ENCODE data around the gene ZDHHC8.

ZDHHC8 gene

GRCh38 chr22:20135806-20136602 lies 4.4 kb downstream of the ZDHHC8 start:
- Histone ChIP-seq H3K9me3 (ENCODE audit: control insufficient read depth, insufficient read depth, low read depth, low read length) (no peaks in the 10 kb centered on the region), H3K27ac (ENCODE audit: low read depth, low read length) (no peak overlapping the region), H3K4me1 (ENCODE audit: control insufficient read depth, insufficient read depth, low read length) (peaks cover 5% of the 10 kb centered on the region), H3K27me3 (ENCODE audit: control insufficient read depth, insufficient read depth, low read length) (no peaks in the 10 kb centered on the region), H3K36me3 (ENCODE audit: control insufficient read depth, insufficient read depth, low read length) (peaks cover 10% of the 10 kb centered on the region), H3K4me3 (ENCODE audit: low read depth, low read length) (no peak overlapping the region), H3K9ac (ENCODE audit: low read length) (peak overlapping the region; percentile 14)

DNA sequence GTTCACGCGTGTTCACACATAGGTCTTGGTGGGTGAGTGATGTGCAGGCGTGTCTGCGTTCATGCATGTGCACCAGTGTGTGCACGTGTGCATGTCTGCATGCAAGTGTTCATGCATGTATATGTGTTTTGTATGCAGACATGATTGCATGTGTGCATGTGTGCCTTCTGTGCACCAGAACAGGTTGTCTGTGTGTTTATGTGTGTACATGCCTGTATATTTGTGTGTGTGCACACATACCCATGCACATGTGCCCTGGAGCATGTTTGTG lies 4.9 kb downstream of the ZDHHC8 start:
- no peaks in the 10 kb centered on the region for H3K27me3 ChIP-seq (ENCODE audit: control insufficient read depth, insufficient read depth, low read length)
- no peak overlapping the region for H3K9ac ChIP-seq (ENCODE audit: low read length)
- H3K4me3 ChIP-seq (ENCODE audit: low read depth, low read length): no peak overlapping the region
- peaks cover 10% of the 10 kb centered on the region for H3K36me3 ChIP-seq (ENCODE audit: control insufficient read depth, insufficient read depth, low read length)
- peaks cover 5% of the 10 kb centered on the region for H3K4me1 ChIP-seq (ENCODE audit: control insufficient read depth, insufficient read depth, low read length)
- no peaks in the 10 kb centered on the region for H3K9me3 ChIP-seq (ENCODE audit: control insufficient read depth, insufficient read depth, low read depth, low read length)
- no peak overlapping the region for H3K27ac ChIP-seq (ENCODE audit: low read depth, low read length)

DNA sequence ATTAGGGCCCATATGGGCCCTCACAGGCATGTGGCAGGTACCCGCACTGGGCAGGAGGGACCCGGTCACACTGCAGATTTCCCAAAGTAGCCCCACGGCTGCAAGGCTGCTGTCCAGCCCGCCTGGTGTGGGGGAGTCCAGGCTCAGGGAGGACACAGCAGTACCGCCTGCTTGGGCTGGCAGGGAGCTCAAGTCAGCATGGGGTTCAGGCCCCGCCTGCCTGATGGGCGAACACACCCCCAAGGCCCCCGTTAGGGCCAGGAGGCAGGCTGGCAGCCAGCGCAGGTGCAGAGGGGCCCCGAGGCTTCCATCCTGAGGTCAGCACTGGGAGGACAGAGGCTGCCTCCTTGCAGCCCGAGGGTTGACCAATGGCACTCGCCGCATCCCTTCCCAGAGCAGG lies 5.5 kb downstream of the ZDHHC8 start:
- Histone ChIP-seq H3K27ac (ENCODE audit: low read depth, low read length) (no peak overlapping the region), H3K36me3 (ENCODE audit: control insufficient read depth, insufficient read depth, low read length) (peaks cover 10% of the 10 kb centered on the region), H3K4me3 (ENCODE audit: low read depth, low read length) (no peak overlapping the region), H3K27me3 (ENCODE audit: control insufficient read depth, insufficient read depth, low read length) (no peaks in the 10 kb centered on the region), H3K9ac (ENCODE audit: low read length) (no peak overlapping the region), H3K4me1 (ENCODE audit: control insufficient read depth, insufficient read depth, low read length) (peaks cover 5% of the 10 kb centered on the region), H3K9me3 (ENCODE audit: control insufficient read depth, insufficient read depth, low read depth, low read length) (no peaks in the 10 kb centered on the region)

DNA sequence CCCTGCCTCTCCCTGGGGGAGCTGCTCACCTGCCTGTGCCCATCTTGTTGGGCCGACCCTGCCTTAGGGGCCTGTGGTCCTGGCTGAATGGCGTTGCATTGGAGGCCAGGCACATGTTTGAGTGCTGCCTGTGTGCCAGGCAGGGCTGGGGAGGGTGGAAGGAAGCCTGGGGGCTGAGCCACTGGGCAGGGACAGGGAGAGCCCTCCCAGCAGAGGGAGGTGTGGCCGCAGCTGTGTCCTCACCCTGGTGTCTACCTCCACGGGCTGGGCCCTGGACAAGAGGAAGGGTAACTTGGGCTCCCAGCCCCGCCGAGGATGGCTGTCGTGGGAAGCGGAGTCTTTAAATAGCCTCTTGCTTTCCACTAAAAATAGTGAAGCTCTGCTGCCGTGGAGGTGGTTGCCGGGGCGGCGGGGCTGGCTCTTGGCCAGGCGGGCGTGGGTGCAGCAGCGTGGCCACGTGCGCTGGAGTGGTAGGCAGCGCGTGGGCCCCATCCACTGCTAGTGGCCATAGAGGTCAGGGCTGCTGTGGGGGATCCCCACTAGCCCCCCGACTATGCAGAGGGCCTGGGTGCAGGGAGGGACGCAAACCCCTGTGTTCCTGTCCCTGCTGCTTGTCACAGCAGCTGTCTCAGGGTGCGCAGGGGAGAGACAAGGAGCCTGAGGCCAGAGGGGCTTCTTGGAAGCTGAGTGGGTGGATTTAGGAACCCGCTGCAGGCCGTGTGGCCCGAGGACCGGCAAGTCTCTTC lies 6.2 kb downstream of the ZDHHC8 start:
- Histone ChIP-seq H3K27ac (ENCODE audit: low read depth, low read length) (no peak overlapping the region), H3K9me3 (ENCODE audit: control insufficient read depth, insufficient read depth, low read depth, low read length) (no peaks in the 10 kb centered on the region), H3K27me3 (ENCODE audit: control insufficient read depth, insufficient read depth, low read length) (no peaks in the 10 kb centered on the region), H3K4me3 (ENCODE audit: low read depth, low read length) (no peak overlapping the region), H3K4me1 (ENCODE audit: control insufficient read depth, insufficient read depth, low read length) (peaks cover under 1% of the 10 kb centered on the region; the same call in 1 of the 2 replicates), H3K36me3 (ENCODE audit: control insufficient read depth, insufficient read depth, low read length) (peaks cover 10% of the 10 kb centered on the region), H3K9ac (ENCODE audit: low read length) (no peak overlapping the region)

GRCh38 chr22:20138417-20138738 lies 6.8 kb downstream of the ZDHHC8 start:
- H3K9ac ChIP-seq (ENCODE audit: low read length): no peak overlapping the region
- H3K4me1 ChIP-seq (ENCODE audit: control insufficient read depth, insufficient read depth, low read length): no peaks in the 10 kb centered on the region
- H3K4me3 ChIP-seq (ENCODE audit: low read depth, low read length): no peak overlapping the region
- H3K27me3 ChIP-seq (ENCODE audit: control insufficient read depth, insufficient read depth, low read length): no peaks in the 10 kb centered on the region
- no peaks in the 10 kb centered on the region for H3K9me3 ChIP-seq (ENCODE audit: control insufficient read depth, insufficient read depth, low read depth, low read length)
- no peak overlapping the region for H3K27ac ChIP-seq (ENCODE audit: low read depth, low read length)
- H3K36me3 ChIP-seq (ENCODE audit: control insufficient read depth, insufficient read depth, low read length): peaks cover 10% of the 10 kb centered on the region

- Histone ChIP-seq H3K4me3 (ENCODE audit: low read depth, low read length) (no peak overlapping the region), H3K9me3 (ENCODE audit: control insufficient read depth, insufficient read depth, low read depth, low read length) (no peaks in the 10 kb centered on the region), H3K9ac (ENCODE audit: low read length) (no peak overlapping the region), H3K27me3 (ENCODE audit: control insufficient read depth, insufficient read depth, low read length) (no peaks in the 10 kb centered on the region), H3K27ac (ENCODE audit: low read depth, low read length) (no peak overlapping the region), H3K4me1 (ENCODE audit: control insufficient read depth, insufficient read depth, low read length) (no peaks in the 10 kb centered on the region), H3K36me3 (ENCODE audit: control insufficient read depth, insufficient read depth, low read length) (peaks cover 14% of the 10 kb centered on the region)
These were observed 7.3 kb downstream of the ZDHHC8 start for GRCh38 chr22:20138868-20139267.

- peaks cover 14% of the 10 kb centered on the region for H3K36me3 ChIP-seq (ENCODE audit: control insufficient read depth, insufficient read depth, low read length)
- H3K9ac ChIP-seq (ENCODE audit: low read length): no peak overlapping the region
- H3K4me3 ChIP-seq (ENCODE audit: low read depth, low read length): no peak overlapping the region
- H3K4me1 ChIP-seq (ENCODE audit: control insufficient read depth, insufficient read depth, low read length): no peaks in the 10 kb centered on the region
- no peaks in the 10 kb centered on the region for H3K27me3 ChIP-seq (ENCODE audit: control insufficient read depth, insufficient read depth, low read length)
- no peaks in the 10 kb centered on the region for H3K9me3 ChIP-seq (ENCODE audit: control insufficient read depth, insufficient read depth, low read depth, low read length)
- H3K27ac ChIP-seq (ENCODE audit: low read depth, low read length): no peak overlapping the region
These were observed 7.9 kb downstream of the ZDHHC8 start for GRCh38 chr22:20139391-20140106.

DNA sequence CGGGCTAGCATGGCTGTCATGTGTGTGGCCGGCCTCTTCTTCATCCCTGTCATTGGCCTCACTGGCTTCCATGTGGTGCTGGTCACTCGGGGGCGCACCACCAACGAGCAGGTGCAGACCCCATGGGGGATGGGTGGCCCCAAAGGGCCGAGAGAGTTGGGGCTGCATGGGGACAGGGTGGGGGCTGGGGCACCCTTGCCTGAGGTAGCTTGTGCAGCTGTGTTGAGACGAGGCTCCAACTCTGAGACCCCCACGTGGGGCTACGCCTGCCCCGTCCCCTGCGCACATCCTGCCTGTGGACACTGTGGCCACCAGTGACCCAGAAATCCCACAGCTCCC lies 8.5 kb downstream of the ZDHHC8 start:
- no peak overlapping the region for H3K9ac ChIP-seq (ENCODE audit: low read length)

DNA sequence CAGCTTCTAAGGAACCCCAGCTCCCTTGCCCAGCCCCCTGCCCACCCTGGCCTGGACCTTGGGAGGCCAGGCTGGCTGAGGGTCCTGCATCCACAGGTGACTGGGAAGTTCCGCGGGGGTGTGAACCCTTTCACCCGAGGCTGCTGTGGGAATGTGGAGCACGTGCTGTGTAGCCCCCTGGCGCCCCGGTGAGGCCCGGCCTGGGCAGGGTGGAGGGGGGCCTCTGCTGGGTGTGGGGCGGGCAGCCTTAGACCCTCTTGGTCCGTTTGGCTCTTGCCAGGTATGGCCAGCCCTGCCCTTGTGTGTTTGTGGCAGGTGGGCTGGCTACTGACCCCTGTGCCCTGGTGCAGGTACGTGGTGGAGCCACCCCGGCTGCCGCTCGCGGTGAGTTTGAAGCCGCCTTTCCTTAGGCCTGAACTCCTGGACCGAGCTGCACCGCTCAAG lies 8.9 kb downstream of the ZDHHC8 start:
- Histone ChIP-seq H3K9ac (ENCODE audit: low read length) (no peak overlapping the region), H3K4me1 (ENCODE audit: control insufficient read depth, insufficient read depth, low read length) (no peaks in the 10 kb centered on the region), H3K36me3 (ENCODE audit: control insufficient read depth, insufficient read depth, low read length) (peaks cover 14% of the 10 kb centered on the region)

More for the DNA sequence above, 8.5 kb downstream of the ZDHHC8 start:
- H3K27me3 ChIP-seq (ENCODE audit: control insufficient read depth, insufficient read depth, low read length): no peaks in the 10 kb centered on the region
- H3K4me3 ChIP-seq (ENCODE audit: low read depth, low read length): no peak overlapping the region
- H3K4me1 ChIP-seq (ENCODE audit: control insufficient read depth, insufficient read depth, low read length): no peaks in the 10 kb centered on the region
- H3K9me3 ChIP-seq (ENCODE audit: control insufficient read depth, insufficient read depth, low read depth, low read length): no peaks in the 10 kb centered on the region
- H3K27ac ChIP-seq (ENCODE audit: low read depth, low read length): no peak overlapping the region
- peaks cover 14% of the 10 kb centered on the region for H3K36me3 ChIP-seq (ENCODE audit: control insufficient read depth, insufficient read depth, low read length)

DNA sequence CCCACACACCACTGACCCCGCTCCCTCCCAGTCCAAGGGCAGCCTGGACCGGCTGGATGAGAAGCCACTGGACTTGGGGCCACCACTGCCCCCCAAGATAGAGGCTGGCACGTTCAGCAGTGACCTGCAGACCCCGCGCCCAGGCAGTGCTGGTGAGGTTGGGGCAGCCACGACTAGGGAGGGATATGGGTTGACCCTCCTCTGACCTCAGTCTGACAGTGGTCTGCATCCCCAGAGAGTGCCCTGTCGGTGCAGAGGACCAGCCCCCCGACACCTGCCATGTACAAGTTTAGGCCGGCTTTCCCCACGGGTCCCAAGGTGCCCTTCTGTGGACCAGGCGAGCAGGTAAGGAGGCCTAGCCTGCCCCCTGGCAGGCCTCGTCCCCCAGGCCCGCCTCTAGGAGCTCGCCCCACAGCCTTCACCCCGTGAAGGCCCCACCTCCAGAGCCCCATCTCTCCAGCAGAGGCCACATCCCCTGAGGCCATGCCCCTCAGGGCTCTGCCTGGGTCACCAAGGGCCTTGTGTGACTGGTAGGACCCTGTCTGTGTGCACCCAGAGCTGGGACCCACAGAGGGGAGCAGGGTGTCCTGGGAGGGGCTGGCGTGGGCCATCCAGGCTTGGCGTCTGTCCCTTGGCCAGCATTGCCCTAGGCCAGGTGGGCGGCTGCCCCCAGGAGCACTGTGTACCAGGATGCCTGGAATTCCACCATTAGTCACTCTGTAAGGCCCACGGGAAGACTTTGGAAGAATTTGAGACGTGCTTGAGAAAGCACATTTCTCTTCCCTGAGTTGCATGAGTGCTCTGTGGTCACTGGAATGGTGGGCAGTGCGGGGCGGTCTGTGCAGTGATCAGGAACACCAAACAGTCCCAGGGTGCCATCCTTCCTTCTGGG lies 9.8 kb downstream of the ZDHHC8 start:
- Histone ChIP-seq H3K4me3 (ENCODE audit: low read depth, low read length) (no peak overlapping the region), H3K36me3 (ENCODE audit: control insufficient read depth, insufficient read depth, low read length) (peaks cover 14% of the 10 kb centered on the region), H3K4me1 (ENCODE audit: control insufficient read depth, insufficient read depth, low read length) (no peaks in the 10 kb centered on the region), H3K27me3 (ENCODE audit: control insufficient read depth, insufficient read depth, low read length) (no peaks in the 10 kb centered on the region), H3K27ac (ENCODE audit: low read depth, low read length) (peak overlapping the region; percentile 33; the same call in 1 of the 2 replicates), H3K9ac (ENCODE audit: low read length) (no peak overlapping the region), H3K9me3 (ENCODE audit: control insufficient read depth, insufficient read depth, low read depth, low read length) (no peaks in the 10 kb centered on the region)

More for the DNA sequence above, 8.9 kb downstream of the ZDHHC8 start:
- Histone ChIP-seq H3K27me3 (ENCODE audit: control insufficient read depth, insufficient read depth, low read length) (no peaks in the 10 kb centered on the region), H3K27ac (ENCODE audit: low read depth, low read length) (no peak overlapping the region), H3K9me3 (ENCODE audit: control insufficient read depth, insufficient read depth, low read depth, low read length) (no peaks in the 10 kb centered on the region), H3K4me3 (ENCODE audit: low read depth, low read length) (no peak overlapping the region)
